ENCODE data around the gene SUSD6.
A peak's percentile ranks its signal among the peaks of the same experiment; 100 is the strongest.
"Not testable (repeated sequence)": the region's sequence is repeated elsewhere in the genome, so short reads cannot be mapped to it uniquely, and the experiment has no call there.

SUSD6 gene

GRCh38 chr14:69715725-69716477, 104.5 kb downstream of the SUSD6 start:
- peak; percentile 52 for DNase-seq (ENCODE audit: low read depth)

GRCh38 chr14:69716478-69717187, 105.2 kb downstream of the SUSD6 start:
- DNase-seq (ENCODE audit: low read depth): peak; percentile 79

- DNase-seq (ENCODE audit: low read depth): not testable (repeated sequence)
Observed at GRCh38 chr14:69718614-69719013, 107.2 kb downstream of the SUSD6 start.

GRCh38 chr14:69719501-69719951, 108.1 kb downstream of the SUSD6 start:
- peak; percentile 81 for DNase-seq (ENCODE audit: low read depth)

GRCh38 chr14:69720912-69721311, 109.5 kb downstream of the SUSD6 start:
- DNase-seq (ENCODE audit: low read depth): no peak

GRCh38 chr14:69726761-69727511, 115.5 kb downstream of the SUSD6 start:
- DNase-seq (ENCODE audit: low read depth): peak; percentile 6

GRCh38 chr14:69727860-69728259, 116.5 kb downstream of the SUSD6 start:
- no peak for DNase-seq (ENCODE audit: low read depth)

- DNase-seq (ENCODE audit: low read depth): not testable (repeated sequence)
Observed at GRCh38 chr14:69731919-69732598, 120.7 kb downstream of the SUSD6 start.

GRCh38 chr14:69736405-69736804, 125.0 kb downstream of the SUSD6 start:
- not testable (repeated sequence) for DNase-seq (ENCODE audit: low read depth)

GRCh38 chr14:69741055-69741454, 129.7 kb downstream of the SUSD6 start:
- DNase-seq (ENCODE audit: low read depth): no peak

- DNase-seq (ENCODE audit: low read depth): no peak
Observed at GRCh38 chr14:69749956-69750355, 138.6 kb downstream of the SUSD6 start.

GRCh38 chr14:69750495-69750894, 139.1 kb downstream of the SUSD6 start:
- DNase-seq (ENCODE audit: low read depth): no peak

- DNase-seq (ENCODE audit: low read depth): no peak
Observed at GRCh38 chr14:69752773-69753172, 141.4 kb downstream of the SUSD6 start.

- DNase-seq (ENCODE audit: low read depth): no peak
Observed at GRCh38 chr14:69753860-69754259, 142.5 kb downstream of the SUSD6 start.

- no peak for DNase-seq (ENCODE audit: low read depth)
Observed at GRCh38 chr14:69754487-69754886, 143.1 kb downstream of the SUSD6 start.

GRCh38 chr14:69755296-69755695, 143.9 kb downstream of the SUSD6 start:
- no peak for DNase-seq (ENCODE audit: low read depth)

GRCh38 chr14:69755784-69756183, 144.4 kb downstream of the SUSD6 start:
- DNase-seq (ENCODE audit: low read depth): no peak

GRCh38 chr14:69756298-69756697, 144.9 kb downstream of the SUSD6 start:
- DNase-seq (ENCODE audit: low read depth): no peak

GRCh38 chr14:69760810-69761209, 149.4 kb downstream of the SUSD6 start:
- no peak for DNase-seq (ENCODE audit: low read depth)

GRCh38 chr14:69763761-69764510, 152.5 kb downstream of the SUSD6 start:
- no peak for DNase-seq (ENCODE audit: low read depth)
